GM12891 (cell line): Measurements from ENCODE around the gene CAPNS2.

Source experiments
- POLR2A ChIP-seq: IDR thresholded peaks from 2 replicates; pipeline ENCODE4 v1.6.1; 2011; ENCODE audit warnings: low read depth, low read length, control low read depth
- POLR2AphosphoS5 ChIP-seq: IDR thresholded peaks from 2 replicates; pipeline ENCODE4 v1.6.1; 2011; ENCODE audit warnings: low read depth, low read length, control low read depth

DNA sequence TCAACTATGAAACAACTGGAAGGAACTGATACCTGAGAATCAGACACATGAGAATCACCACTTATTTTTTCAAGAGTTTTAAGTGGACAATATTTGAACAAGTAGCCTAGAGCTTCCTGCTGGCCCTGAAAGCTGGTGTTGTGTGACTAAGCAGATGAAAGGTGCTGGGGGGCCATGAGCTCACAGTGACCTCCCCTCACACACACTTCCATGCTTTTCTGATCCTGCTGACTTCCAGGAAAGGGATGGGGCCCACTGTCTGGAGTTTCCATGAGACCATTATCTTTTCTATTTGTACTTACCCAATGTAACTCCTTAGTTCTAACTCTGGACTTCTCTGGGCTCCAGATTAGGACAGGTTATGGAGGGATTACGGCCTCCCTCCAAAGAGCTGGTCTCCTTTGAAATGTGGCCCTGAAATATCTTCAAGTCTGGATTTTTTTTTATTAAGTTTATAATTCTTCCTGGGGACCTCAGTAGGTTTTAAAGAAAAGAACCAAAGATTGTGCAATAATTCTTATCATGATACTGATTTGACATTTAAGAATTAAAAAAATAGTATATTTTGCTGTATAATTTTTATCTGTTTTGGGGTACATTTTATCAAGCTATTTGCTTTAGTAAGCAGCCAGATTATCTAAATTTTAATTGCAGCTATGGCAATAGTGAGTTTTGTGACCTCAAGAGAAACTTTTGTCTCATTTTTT is 4.9 kb downstream of the CAPNS2 start:
- TF ChIP-seq POLR2A (no peak), POLR2AphosphoS5 (no peak)
